SH-SY5Y (cell line): ENCODE results near the gene GAS7.

Experiments used
- GATA2 ChIP-seq: IDR thresholded peaks from 2 replicates; pipeline ENCODE4 v1.6.1; 2011; ENCODE audit warnings: mild to moderate bottlenecking, low read depth, low read length
- GATA3 ChIP-seq: IDR thresholded peaks from 2 replicates; pipeline ENCODE4 v1.6.1; 2011; ENCODE audit warnings: low read depth, mild to moderate bottlenecking, low read length, moderate library complexity

- TF ChIP-seq GATA3 (no peak), GATA2 (no peak)
Observed at GRCh38 chr17:10198509-10199249, at the start of gene GAS7.
